HepG2 (cell line): ENCODE data around the gene BBLN. TPM values are rescaled to one million over a fixed set of nuclear protein-coding genes. Genes with fewer than 3 reads are reported as not detected.
A peak's percentile ranks its signal among the peaks of the same experiment; 100 is the strongest.

Experiments used
- FOXK1 ChIP-seq: sonication (generic); formaldehyde crosslinking; IDR thresholded peaks from 2 replicates; pipeline ENCODE4 v1.4.0; 2020; ENCODE audit warnings: low read depth, missing genetic modification reagents, borderline replicate concordance
- GZF1 ChIP-seq: sonication (generic); formaldehyde crosslinking; IDR thresholded peaks from 2 replicates; pipeline ENCODE4 v1.5.1; 2020; ENCODE audit warnings: mild to moderate bottlenecking, missing genetic modification reagents
- HIC2 ChIP-seq: sonication (generic); formaldehyde crosslinking; IDR thresholded peaks from 2 replicates; pipeline ENCODE4 v1.9.0; 2022; ENCODE audit warnings: low read depth, missing genetic modification reagents
- HOMEZ ChIP-seq: IDR thresholded peaks from 2 replicates; pipeline ENCODE4 v1.6.1; 2016; ENCODE audit warnings: low read depth
- NPAS2 ChIP-seq: sonication (generic); formaldehyde crosslinking; IDR thresholded peaks from 2 replicates; pipeline ENCODE4 v1.8.0; 2022; ENCODE audit warnings: mild to moderate bottlenecking, missing genetic modification reagents, borderline replicate concordance
- ONECUT2 ChIP-seq: sonication (generic); formaldehyde crosslinking; IDR thresholded peaks from 2 replicates; pipeline ENCODE4 v1.4.0; 2020; ENCODE audit warnings: missing genetic modification reagents
- PATZ1 ChIP-seq: sonication (generic); formaldehyde crosslinking; IDR thresholded peaks from 2 replicates; pipeline ENCODE4 v1.4.0; 2020; ENCODE audit warnings: missing genetic modification reagents
- RXRB ChIP-seq: IDR thresholded peaks from 2 replicates; pipeline ENCODE4 v1.6.1; 2016; ENCODE audit warnings: borderline replicate concordance, missing genetic modification reagents, missing compliant biosample characterization
- SOX6 ChIP-seq, 2 experiments: fragments of 450-650 bp in 1 of 2; sonication (generic) in 1 of 2; formaldehyde crosslinking in 1 of 2; IDR thresholded peaks; 2 replicates each; pipeline versions ENCODE4 v1.4.0 to v1.6.1; 2017 to 2020; ENCODE audit warnings: antibody characterized with exemption in 1 of 2, mild to moderate bottlenecking in 1 of 2, missing genetic modification reagents in 1 of 2
- UBTF ChIP-seq: sonication (generic); formaldehyde crosslinking; IDR thresholded peaks from 2 replicates; pipeline ENCODE4 v1.4.0; 2020; ENCODE audit warnings: mild to moderate bottlenecking, missing genetic modification reagents
- ZMYM3 ChIP-seq: sonication (generic); formaldehyde crosslinking; IDR thresholded peaks from 2 replicates; pipeline ENCODE4 v1.5.1; 2020; ENCODE audit warnings: mild to moderate bottlenecking, missing genetic modification reagents
- ZNF121 ChIP-seq: sonication (generic); formaldehyde crosslinking; IDR thresholded peaks from 2 replicates; pipeline ENCODE4 v1.5.0; 2020; ENCODE audit warnings: mild to moderate bottlenecking, missing genetic modification reagents
- ZNF224 ChIP-seq: sonication (generic); formaldehyde crosslinking; IDR thresholded peaks from 2 replicates; pipeline ENCODE4 v1.5.0; 2020; ENCODE audit warnings: mild to moderate bottlenecking, missing genetic modification reagents
- ZNF34 ChIP-seq: sonication (generic); formaldehyde crosslinking; IDR thresholded peaks from 2 replicates; pipeline ENCODE4 v1.4.0; 2020; ENCODE audit warnings: mild to moderate bottlenecking, missing genetic modification reagents, borderline replicate concordance
- ZNF550 ChIP-seq: sonication (generic); formaldehyde crosslinking; IDR thresholded peaks from 2 replicates; pipeline ENCODE4 v1.4.0; 2020; ENCODE audit warnings: mild to moderate bottlenecking, missing genetic modification reagents, borderline replicate concordance
- ZNF558 ChIP-seq: sonication (generic); formaldehyde crosslinking; IDR thresholded peaks from 2 replicates; pipeline ENCODE4 v1.9.0; 2022; ENCODE audit warnings: mild to moderate bottlenecking, missing genetic modification reagents, borderline replicate concordance
- ZNF570 ChIP-seq: sonication (generic); formaldehyde crosslinking; IDR thresholded peaks from 2 replicates; pipeline ENCODE4 v1.4.0; 2020; ENCODE audit warnings: mild to moderate bottlenecking, missing genetic modification reagents, borderline replicate concordance
- ZNF580 ChIP-seq: IDR thresholded peaks from 2 replicates; pipeline ENCODE4 v1.6.1; 2016; ENCODE audit warnings: low read depth, borderline replicate concordance
- polyA plus RNA-seq, 8 experiments: library from polyadenylated mRNA; depleted of rRNA in 3 of 8; stranded (reverse) in 7 of 8; unstranded in 1 of 8; fragments of >200 nt; fragmentation: Illumina TruSeq in 4 of 8; extraction: Trizol in 4 of 8; gene quantifications; 2 replicates each; pipeline versions ENCODE4 v1.2.1 to v1.2.3, GENCODE V29; 2011 to 2016; ENCODE audit warnings: low read depth in 4 of 8, missing spikeins in 1 of 8, mixed read lengths in 1 of 8; ENCODE audit not compliant: insufficient read depth in 1 of 8
- total RNA-seq, 5 experiments: library from RNA; depleted of rRNA; stranded (reverse); fragments of >200 nt; fragmentation: Illumina TruSeq; extraction: Trizol; gene quantifications; 2 replicates each; pipeline ENCODE4 v1.2.3, GENCODE V29; 2016; ENCODE audit warnings: low read depth in 1 of 5

The BBLN gene
- total and polyA plus RNA-seq, 2 of the 13 experiments (the other 11 are each of a cell fraction or from before 2014, with no cell fraction given): 27.6 to 33.1 TPM

GRCh38 chr9:128149001-128149701 lies 10.9 kb upstream of the BBLN start, which contains the start of gene LCN2 (continued):
- TF ChIP-seq ZNF34 (CRISPR knock-in tag): no peak
- no peak for TF ChIP-seq ZNF580 (CRISPR knock-in tag)
- no peak for TF ChIP-seq ONECUT2 (CRISPR knock-in tag)
- TF ChIP-seq NPAS2: no peak
- TF ChIP-seq UBTF (CRISPR knock-in tag): peak; percentile 16; the same call in 1 of the 2 replicates
- no peak for TF ChIP-seq ZNF121 (CRISPR knock-in tag)
- no peak for TF ChIP-seq SOX6 (IDR thresholded peaks at IDR 0.05)
- 0 out of 2 replicates have a peak, but pooled peaks have one; percentile 14 for TF ChIP-seq SOX6 (CRISPR knock-in tag; IDR thresholded peaks at IDR 0.05)
- TF ChIP-seq ZNF570: no peak
- TF ChIP-seq RXRB (CRISPR knock-in tag): no peak
- TF ChIP-seq ZNF558 (CRISPR knock-in tag): no peak
- no peak for TF ChIP-seq HIC2 (CRISPR knock-in tag)
- peak; percentile 40 for TF ChIP-seq PATZ1 (CRISPR knock-in tag)
- TF ChIP-seq GZF1 (CRISPR knock-in tag): no peak
- no peak for TF ChIP-seq ZNF224 (CRISPR knock-in tag)
- TF ChIP-seq HOMEZ (CRISPR knock-in tag): no peak
- no peak for TF ChIP-seq FOXK1 (CRISPR knock-in tag)
- no peak for TF ChIP-seq ZNF550 (CRISPR knock-in tag)
- no peak for TF ChIP-seq ZMYM3 (CRISPR knock-in tag)
